Left cardiac atrium (tissue), 4 donors: ENCODE results near the gene CDIP1. TPM values are rescaled to one million over a fixed set of nuclear protein-coding genes. Genes with fewer than 3 reads are reported as not detected.
A peak's percentile ranks its signal among the peaks of the same experiment; 100 is the strongest.

Experiments used
- ATAC-seq, 2 donors: fragments of 200-7000 bp; cut with Tn5 transposase; one replicate each; pipeline ENCODE4 v1.9.1; 2020; ENCODE audit warnings: mild to moderate bottlenecking in 2 of 2, moderate library complexity in 2 of 2
- DNase-seq: peaks from one replicate; pipeline ENCODE4 v3.0.0-alpha.2; 2020
- intact Hi-C, 2 donors: fragments of 100-400 bp; cut with DNase I; formaldehyde crosslinking; loops; one replicate each; pipeline versions ENCODE4 v1.14.1 to v1.15.1; 2022 to 2023
- total RNA-seq, 2 donors: library from RNA; stranded (reverse); fragmentation: NEBNext Ultra II Directional; extraction: Animal tissue kit (Norgen Biotek cat#: 25700); gene quantifications; one replicate each; pipeline ENCODE4 v1.2.1, GENCODE V29; 2021
- donor health status: DM: no; HTN: yes; CAD: no.
- donor health status: DM: no; HTN: yes; CAD: no; lungs with severe emphysema.
- donor health status: DM: yes; HTN: yes; CAD: no.
- donor health status: Dilated cardiomyopathy.

Gene CDIP1
- total RNA-seq, 2 donors from 2014 or later: 34.1 to 42.9 TPM

GRCh38 chr16:4501071-4501478 lies 37.5 kb downstream of the CDIP1 start:
- ATAC-seq (peak; percentile 55 to 61), DNase-seq (peak; percentile 55)
- intact Hi-C loops: loop anchor here (10.0 kb wide), 1 partner anchor 84 kb away; no protein-coding TSS in a partner anchor

GRCh38 chr16:4500272-4500671 lies 38.3 kb downstream of the CDIP1 start:
- intact Hi-C loops: loop anchor here (10.0 kb wide), 1 partner anchor 85 kb away; no protein-coding TSS in a partner anchor
- DNase-seq (no peak), ATAC-seq (peak; percentile 84 to 93)

GRCh38 chr16:4499196-4499555 lies 39.4 kb downstream of the CDIP1 start:
- DNase-seq (no peak), ATAC-seq (no peak)
- intact Hi-C loops: no loop called here

- ATAC-seq (no peak), DNase-seq (no peak)
- intact Hi-C loops: no loop called here
These were observed 39.9 kb downstream of the CDIP1 start for GRCh38 chr16:4498546-4499195.

- intact Hi-C loops: no loop called here
- DNase-seq (no peak), ATAC-seq (no peak)
These were observed 42.3 kb downstream of the CDIP1 start for GRCh38 chr16:4496305-4496704.

- ATAC-seq (no peak), DNase-seq (no peak)
- intact Hi-C loops: no loop called here
These were observed 42.8 kb downstream of the CDIP1 start for GRCh38 chr16:4495766-4496165.

GRCh38 chr16:4494746-4495490 lies 43.7 kb downstream of the CDIP1 start:
- intact Hi-C loops: no loop called here
- DNase-seq (no peak), ATAC-seq (peak in 1 of 2 donors; percentile 60)

GRCh38 chr16:4491898-4492297 lies 46.7 kb downstream of the CDIP1 start:
- ATAC-seq (no peak), DNase-seq (no peak)
- intact Hi-C loops: no loop called here

GRCh38 chr16:4489030-4489429 lies 49.5 kb downstream of the CDIP1 start:
- DNase-seq (no peak), ATAC-seq (no peak)
- intact Hi-C loops: no loop called here

- intact Hi-C loops: no loop called here
- ATAC-seq: no peak
- DNase-seq: no peak
These were observed 50.0 kb downstream of the CDIP1 start for GRCh38 chr16:4488499-4488967.

- ATAC-seq (no peak), DNase-seq (no peak)
- intact Hi-C loops: no loop called here
These were observed 50.5 kb downstream of the CDIP1 start for GRCh38 chr16:4487955-4488498.

- intact Hi-C loops: no loop called here
- peak; percentile 89 to 90 for ATAC-seq
- peak; percentile 53 for DNase-seq
These were observed 52.3 kb downstream of the CDIP1 start for GRCh38 chr16:4486126-4486893.

GRCh38 chr16:4481963-4482362 lies 56.6 kb downstream of the CDIP1 start:
- intact Hi-C loops: no loop called here
- ATAC-seq (no peak), DNase-seq (no peak)

- ATAC-seq (no peak), DNase-seq (no peak)
- intact Hi-C loops: no loop called here
These were observed 57.0 kb downstream of the CDIP1 start for GRCh38 chr16:4481526-4481925.

GRCh38 chr16:4477966-4478365 lies 60.6 kb downstream of the CDIP1 start:
- intact Hi-C loops: no loop called here
- DNase-seq (no peak), ATAC-seq (no peak)

- ATAC-seq: peak; percentile 97 to 98
- DNase-seq: peak; percentile 92
- intact Hi-C loops: no loop called here
These were observed 62.4 kb downstream of the CDIP1 start, which contains the start of gene HMOX2 for GRCh38 chr16:4475880-4476788. Gene HMOX2, plus strand, starts transcription at chr16:4476398. Its CDS starts 29,127 bp downstream, at chr16:4505525.

GRCh38 chr16:4474192-4474961 lies 64.2 kb downstream of the CDIP1 start, which contains the start of gene NMRAL1:
Gene NMRAL1, minus strand, starts transcription at chr16:4474625. Its CDS starts 493 bp downstream, at chr16:4474132.
- intact Hi-C loops: no loop called here
- DNase-seq (peak; percentile 91), ATAC-seq (peak; percentile 56 to 65)

- no peak for ATAC-seq
- DNase-seq: no peak
- intact Hi-C loops: no loop called here
These were observed 65.7 kb downstream of the CDIP1 start for GRCh38 chr16:4472880-4473279.
